BJ (cell line): ENCODE measurements around the gene MEN1. TPM values are rescaled to one million over a fixed set of nuclear protein-coding genes. Genes with fewer than 3 reads are reported as not detected.

Experiments
- CTCF ChIA-PET: fragments of 350-600 bp; formaldehyde crosslinking; extraction: SDS; loops from one replicate; lab custom pipeline; 2021; ENCODE audit warnings: antibody characterized with exemption, inconsistent platforms; lab: Yijun Ruan, JAX
- POLR2A ChIA-PET: fragments of 300-600 bp; sonication (Branson Sonifier 250); formaldehyde crosslinking; extraction: SDS; loops from one replicate; lab custom pipeline; 2021; ENCODE audit warnings: antibody characterized with exemption; lab: Charles Lee
- DNase-seq: peaks from one replicate; pipeline ENCODE4 v3.0.0-alpha.2; 2011; ENCODE audit warnings: low read depth
- H3K27me3 ChIP-seq: 2 replicates; pipeline ENCODE4 v1.6.0; 2011; ENCODE audit warnings: low read length; ENCODE audit not compliant: control insufficient read depth, insufficient read depth
- H3K36me3 ChIP-seq: 2 replicates; pipeline ENCODE4 v1.5.1; 2011; ENCODE audit warnings: low read length; ENCODE audit not compliant: control insufficient read depth, insufficient read depth
- H3K4me3 ChIP-seq: 2 replicates; pipeline ENCODE4 v1.5.1; 2011; ENCODE audit warnings: low read depth, mild to moderate bottlenecking, control low read depth, low read length
- polyA plus RNA-seq: library from polyadenylated mRNA; depleted of rRNA; stranded (reverse); fragments of >200 nt; gene quantifications from 2 replicates; pipeline ENCODE4 v1.2.3, GENCODE V29; 2011
- TF ChIP-seq, protein P1 (sequence below): IDR thresholded peaks from 2 replicates; pipeline ENCODE4 v1.5.1; 2011; ENCODE audit warnings: low read depth, mild to moderate bottlenecking, control low read depth, inconsistent platforms, low read length, moderate library complexity; ENCODE audit not compliant: insufficient read depth

The MEN1 gene
- polyA plus RNA-seq, 1 experiment = 27.8 TPM

DNA sequence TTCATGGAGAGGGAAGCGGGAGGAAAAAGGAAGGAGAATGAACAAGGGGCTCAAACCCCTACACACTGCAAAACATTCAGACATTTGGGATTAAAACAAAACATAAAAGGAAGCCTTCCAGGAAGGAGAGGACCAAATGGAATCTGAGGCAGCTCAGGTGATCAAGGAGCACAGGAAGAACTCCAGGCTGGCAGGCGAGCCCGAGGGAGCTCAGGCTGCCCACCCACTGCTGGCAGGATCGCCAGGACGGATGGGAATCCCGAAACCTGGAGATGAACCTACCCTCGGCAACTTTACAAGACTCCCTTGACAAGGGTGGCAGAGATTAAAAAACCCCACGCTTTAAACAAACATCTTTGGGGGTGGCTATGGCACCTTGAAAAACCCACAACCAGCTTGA is 45.6 kb downstream of the MEN1 start:
- Histone ChIP-seq H3K4me3 (no peak overlapping the region), H3K27me3 (no peaks in the 10 kb centered on the region), H3K36me3 (peaks cover 62% of the 10 kb centered on the region)
- TF ChIP-seq, protein P1, sequence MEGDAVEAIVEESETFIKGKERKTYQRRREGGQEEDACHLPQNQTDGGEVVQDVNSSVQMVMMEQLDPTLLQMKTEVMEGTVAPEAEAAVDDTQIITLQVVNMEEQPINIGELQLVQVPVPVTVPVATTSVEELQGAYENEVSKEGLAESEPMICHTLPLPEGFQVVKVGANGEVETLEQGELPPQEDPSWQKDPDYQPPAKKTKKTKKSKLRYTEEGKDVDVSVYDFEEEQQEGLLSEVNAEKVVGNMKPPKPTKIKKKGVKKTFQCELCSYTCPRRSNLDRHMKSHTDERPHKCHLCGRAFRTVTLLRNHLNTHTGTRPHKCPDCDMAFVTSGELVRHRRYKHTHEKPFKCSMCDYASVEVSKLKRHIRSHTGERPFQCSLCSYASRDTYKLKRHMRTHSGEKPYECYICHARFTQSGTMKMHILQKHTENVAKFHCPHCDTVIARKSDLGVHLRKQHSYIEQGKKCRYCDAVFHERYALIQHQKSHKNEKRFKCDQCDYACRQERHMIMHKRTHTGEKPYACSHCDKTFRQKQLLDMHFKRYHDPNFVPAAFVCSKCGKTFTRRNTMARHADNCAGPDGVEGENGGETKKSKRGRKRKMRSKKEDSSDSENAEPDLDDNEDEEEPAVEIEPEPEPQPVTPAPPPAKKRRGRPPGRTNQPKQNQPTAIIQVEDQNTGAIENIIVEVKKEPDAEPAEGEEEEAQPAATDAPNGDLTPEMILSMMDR = no peak
- DNase-seq = no peak
- ChIA-PET CTCF (interaction anchor here (1.0 kb wide), 1 partner anchor 31 kb away, joined by 3 read pairs; no protein-coding TSS in a partner anchor), POLR2A (no interaction called here)

DNA sequence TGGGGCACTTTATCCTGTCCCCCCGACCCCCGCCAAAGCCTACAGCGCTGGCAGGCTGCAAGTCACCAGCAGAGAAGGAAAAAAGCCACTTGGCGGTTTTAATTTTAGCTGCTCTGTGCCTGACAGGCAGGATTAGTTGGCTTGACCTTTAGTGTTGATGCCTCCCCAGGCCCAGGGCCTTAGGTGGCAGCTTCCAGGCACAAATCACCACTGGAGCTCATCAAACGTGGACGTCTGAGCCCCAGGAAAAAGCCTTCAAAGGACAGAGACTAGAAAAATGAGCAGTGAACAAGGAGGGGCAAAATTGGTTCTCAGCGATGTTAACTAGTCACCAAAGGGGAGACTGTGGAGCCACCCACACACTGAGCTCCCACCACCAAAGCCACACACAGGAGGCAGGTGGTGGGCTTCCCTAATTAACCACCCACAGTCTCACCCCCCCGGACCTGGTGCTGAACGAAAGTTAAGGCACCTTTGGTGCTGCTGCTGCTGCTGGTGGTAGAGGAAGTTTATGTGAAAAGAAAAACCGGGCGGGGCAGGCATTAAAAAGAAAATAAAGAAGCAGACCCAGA is 46.2 kb downstream of the MEN1 start:
- no peak for DNase-seq
- ChIA-PET CTCF (interaction anchor here (1.0 to 3.1 kb wide), 6 partner anchors 10 to 76 kb away, joined by 3 to 11 read pairs (median 4); no protein-coding TSS in a partner anchor), POLR2A (interaction anchor here (0.6 kb wide), 1 partner anchor 15 kb away, joined by 12 read pairs; no protein-coding TSS in a partner anchor)
- H3K27me3 ChIP-seq = no peaks in the 10 kb centered on the region
- TF ChIP-seq, protein P1 = no peak
- H3K4me3 ChIP-seq = no peak overlapping the region
- H3K36me3 ChIP-seq = peaks cover 57% of the 10 kb centered on the region

DNA sequence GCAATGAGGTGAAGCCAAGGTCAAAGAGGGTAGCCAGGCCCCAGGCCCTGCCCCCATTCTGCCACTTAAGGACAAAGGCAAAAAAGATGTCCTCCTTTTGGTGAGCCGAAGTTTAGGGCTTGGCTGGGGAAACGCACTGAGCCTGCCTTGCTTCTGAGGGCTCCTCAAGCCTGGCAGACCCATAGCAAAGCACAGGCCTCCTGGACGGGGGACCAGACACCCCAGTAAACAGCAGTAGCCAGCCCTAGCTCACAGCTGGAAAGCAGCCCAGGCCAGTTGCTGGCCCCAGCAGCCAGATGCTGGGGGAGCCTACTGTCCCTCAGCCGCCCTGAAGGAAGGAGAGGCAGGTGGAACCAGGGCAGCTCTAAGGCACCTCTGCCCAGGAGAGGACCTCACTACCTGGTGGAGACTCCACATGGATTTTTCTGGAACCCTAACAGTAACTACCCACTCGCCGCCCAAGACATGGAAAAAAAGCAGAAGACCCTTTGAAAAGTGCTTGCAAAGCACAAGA is 46.8 kb downstream of the MEN1 start:
- TF ChIP-seq, protein P1 = no peak
- ChIA-PET POLR2A (interaction anchor here (0.5 to 0.6 kb wide), 3 partner anchors 16 to 1054 kb away, joined by 4 to 12 read pairs (median 6); no protein-coding TSS in a partner anchor), CTCF (interaction anchor here (0.9 to 3.1 kb wide), 7 partner anchors 10 to 75 kb away, joined by 3 to 11 read pairs (median 3); no protein-coding TSS in a partner anchor)
- no peak overlapping the region for H3K4me3 ChIP-seq
- DNase-seq = no peak
- H3K27me3 ChIP-seq = no peaks in the 10 kb centered on the region
- H3K36me3 ChIP-seq = peaks cover 51% of the 10 kb centered on the region

DNA sequence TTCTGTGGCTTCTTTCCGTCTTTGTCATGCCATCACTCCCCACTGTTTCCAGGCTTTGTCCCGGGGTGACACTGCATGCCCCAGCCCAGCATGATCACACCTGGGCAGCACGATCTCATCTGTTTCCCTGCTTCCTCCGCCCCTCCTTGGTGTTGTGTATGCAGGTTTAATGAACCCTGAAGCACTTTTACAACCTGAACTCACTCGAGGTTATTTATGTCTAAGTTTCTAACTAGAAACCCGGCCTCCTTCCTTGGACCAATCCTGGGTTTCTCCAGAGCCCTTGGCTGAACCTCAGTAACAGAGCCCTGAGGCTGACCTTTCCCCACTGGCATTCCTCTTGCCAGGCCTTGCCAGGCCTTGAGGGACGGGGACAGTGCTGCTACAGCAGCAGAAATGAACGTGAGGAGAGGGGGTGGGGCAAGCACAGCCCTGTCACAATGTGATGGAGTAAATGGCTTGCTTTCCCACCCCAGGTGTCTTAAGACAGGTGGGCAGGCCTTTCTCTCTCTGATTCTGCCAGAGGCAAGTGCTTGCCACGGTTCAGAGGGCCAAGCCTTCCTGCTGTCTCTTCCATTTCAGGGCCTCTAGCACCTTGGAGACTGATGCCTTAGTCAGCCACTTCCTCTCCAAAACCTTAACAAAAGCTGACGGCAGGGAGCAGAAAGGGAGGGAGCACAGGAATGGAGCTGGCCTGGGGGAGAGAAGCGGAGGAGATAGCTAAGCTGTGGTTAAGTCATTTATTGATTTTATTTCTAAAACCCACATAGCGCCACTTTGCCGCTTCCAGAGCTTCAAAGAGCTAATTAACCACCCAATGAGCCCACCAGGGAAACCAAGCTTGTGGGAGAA is 47.5 kb downstream of the MEN1 start:
- Histone ChIP-seq H3K27me3 (no peaks in the 10 kb centered on the region), H3K4me3 (no peak overlapping the region), H3K36me3 (peaks cover 46% of the 10 kb centered on the region)
- POLR2A ChIA-PET = interaction anchor here (0.5 to 0.6 kb wide), 2 partner anchors 511 to 1055 kb away, joined by 4 to 6 read pairs; no protein-coding TSS in a partner anchor
- CTCF ChIA-PET = interaction anchor here (0.9 to 3.1 kb wide), 8 partner anchors 9 to 74 kb away, joined by 3 to 11 read pairs (median 3); no protein-coding TSS in a partner anchor
- TF ChIP-seq, protein P1 = no peak
- DNase-seq = no peak
